Prostate gland (tissue), 2 donors: ENCODE data around the gene DNAJC5G.

ENCODE experiments used
- CTCF ChIP-seq, 4 experiments: fragments of 200-600 bp in 2 of 4; fragments of 450-650 bp in 2 of 4; sonication (generic) in 2 of 4; IDR thresholded peaks; 1 replicate in 3 of 4; 2 replicates in 1 of 4; pipeline ENCODE4 v1.5.1; 2016 to 2019; ENCODE audit warnings: antibody characterized with exemption in 4 of 4, mild to moderate bottlenecking in 2 of 4, moderate library complexity in 2 of 4
- POLR2AphosphoS5 ChIP-seq: sonication (generic); formaldehyde crosslinking; IDR thresholded peaks from one replicate; pipeline ENCODE4 v1.6.1; 2017; ENCODE audit warnings: antibody characterized with exemption

GRCh38 chr2:27271631-27272340 lies 3.4 kb upstream of the DNAJC5G start:
- TF ChIP-seq CTCF (IDR thresholded peaks at IDR 0.05) = no peak
- no peak for TF ChIP-seq POLR2AphosphoS5
